DND-41 (cell line): Measurements from ENCODE around the gene TNFRSF14.

ENCODE experiments used
- CTCF ChIP-seq: IDR thresholded peaks from 2 replicates; pipeline ENCODE4 v1.5.1; 2012; ENCODE audit warnings: borderline replicate concordance, low read length, moderate library complexity, mild to moderate bottlenecking; ENCODE audit not compliant: poor library complexity, severe bottlenecking; ENCODE audit errors: extremely low read depth
- EZH2 ChIP-seq: IDR thresholded peaks from 3 replicates; pipeline ENCODE4 v1.6.1; 2012; ENCODE audit warnings: borderline replicate concordance, low read depth, mild to moderate bottlenecking, moderate library complexity, low read length, inconsistent platforms; ENCODE audit not compliant: severe bottlenecking

GRCh38 chr1:2590233-2591141 lies 34.3 kb downstream of the TNFRSF14 start:
- TF ChIP-seq CTCF: no peak
- no peak for TF ChIP-seq EZH2
